UCSD-AML1 (cell line): ENCODE measurements around the gene LRG1.

Experiments
- DNase-seq: peaks from one replicate; lab custom pipeline; 2025; ENCODE audit not compliant: unreplicated experiment; lab: John Stamatoyannopoulos, UW

Gene LRG1, protein sequence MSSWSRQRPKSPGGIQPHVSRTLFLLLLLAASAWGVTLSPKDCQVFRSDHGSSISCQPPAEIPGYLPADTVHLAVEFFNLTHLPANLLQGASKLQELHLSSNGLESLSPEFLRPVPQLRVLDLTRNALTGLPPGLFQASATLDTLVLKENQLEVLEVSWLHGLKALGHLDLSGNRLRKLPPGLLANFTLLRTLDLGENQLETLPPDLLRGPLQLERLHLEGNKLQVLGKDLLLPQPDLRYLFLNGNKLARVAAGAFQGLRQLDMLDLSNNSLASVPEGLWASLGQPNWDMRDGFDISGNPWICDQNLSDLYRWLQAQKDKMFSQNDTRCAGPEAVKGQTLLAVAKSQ

DNA sequence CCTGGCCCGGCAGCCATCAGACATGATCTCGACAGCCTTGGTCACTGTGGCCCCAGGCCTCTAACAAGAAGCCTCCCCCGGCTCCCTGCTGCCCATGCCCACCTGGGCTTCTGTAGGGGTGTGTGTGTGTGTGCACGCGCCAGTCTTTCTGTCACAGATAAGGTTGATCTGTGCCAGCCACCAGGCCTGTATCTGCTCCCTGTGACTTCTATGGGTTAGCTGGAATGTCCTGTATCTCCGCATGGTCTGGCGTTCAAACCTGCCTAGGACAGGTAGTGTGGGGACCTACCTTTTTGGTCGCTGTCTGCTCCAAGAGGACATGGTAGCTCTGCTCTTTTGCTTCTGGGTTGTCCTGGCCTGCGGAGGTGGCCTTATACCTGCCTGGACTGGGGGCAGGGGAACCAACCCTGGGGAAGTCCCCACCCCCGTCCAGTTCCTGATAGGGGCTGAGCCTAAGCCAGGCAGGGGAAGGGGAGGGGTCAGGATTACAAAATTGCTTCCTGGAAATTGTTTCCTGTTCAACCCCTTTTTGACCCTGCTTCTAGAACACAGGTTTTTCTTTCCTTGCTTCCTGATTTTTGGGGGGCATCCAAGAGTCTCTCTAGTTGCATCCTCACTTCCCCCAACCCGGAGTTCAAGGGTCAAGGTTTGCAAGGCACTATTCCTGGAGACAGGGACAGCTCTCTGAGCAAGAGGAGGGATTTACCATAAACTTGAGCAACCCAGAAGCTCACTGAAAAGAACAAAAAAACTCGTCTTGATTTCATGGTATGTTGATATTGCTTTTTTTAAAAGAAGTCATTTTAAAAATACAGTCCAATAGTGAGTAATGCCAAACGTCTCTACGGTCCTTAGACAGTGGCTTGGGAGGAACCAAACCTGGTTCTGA, at the start of gene LRG1:
LRG1 (minus strand) TSS at position 344 of the 889 bp plus-strand sequence; CDS start at position 321, 23 bp downstream.
- DNase-seq, result peak; percentile 73

- no peak for DNase-seq
Measured at GRCh38 chr19:4588291-4588761, 48.5 kb upstream of the LRG1 start.

DNA sequence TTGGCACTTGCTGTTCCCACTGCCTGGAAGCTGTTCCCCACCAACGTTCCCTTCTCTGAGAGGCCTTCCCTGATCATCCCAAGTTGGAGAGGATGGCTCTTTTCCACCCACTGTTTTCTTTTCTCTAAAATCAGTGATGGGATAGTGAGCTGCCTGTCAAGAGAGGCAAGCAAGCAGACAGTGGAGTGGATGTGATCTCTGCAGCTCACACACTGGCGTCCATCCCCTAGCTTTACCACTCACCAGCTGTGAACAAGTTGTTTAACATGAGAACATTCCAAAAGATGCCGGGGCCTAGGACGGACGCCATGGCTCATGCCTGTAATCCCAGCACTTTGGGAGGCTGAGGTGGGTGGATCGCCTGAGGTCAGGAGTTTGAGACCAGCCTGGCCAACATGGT, 47.7 kb upstream of the LRG1 start:
- DNase-seq, result no peak

- DNase-seq, result no peak
Measured at GRCh38 chr19:4586691-4587090, 46.9 kb upstream of the LRG1 start.

GRCh38 chr19:4586245-4586644, 46.4 kb upstream of the LRG1 start:
- no peak for DNase-seq

GRCh38 chr19:4585556-4585955, 45.7 kb upstream of the LRG1 start:
- DNase-seq, result no peak

GRCh38 chr19:4584670-4585460, 45.0 kb upstream of the LRG1 start:
- no peak for DNase-seq

DNA sequence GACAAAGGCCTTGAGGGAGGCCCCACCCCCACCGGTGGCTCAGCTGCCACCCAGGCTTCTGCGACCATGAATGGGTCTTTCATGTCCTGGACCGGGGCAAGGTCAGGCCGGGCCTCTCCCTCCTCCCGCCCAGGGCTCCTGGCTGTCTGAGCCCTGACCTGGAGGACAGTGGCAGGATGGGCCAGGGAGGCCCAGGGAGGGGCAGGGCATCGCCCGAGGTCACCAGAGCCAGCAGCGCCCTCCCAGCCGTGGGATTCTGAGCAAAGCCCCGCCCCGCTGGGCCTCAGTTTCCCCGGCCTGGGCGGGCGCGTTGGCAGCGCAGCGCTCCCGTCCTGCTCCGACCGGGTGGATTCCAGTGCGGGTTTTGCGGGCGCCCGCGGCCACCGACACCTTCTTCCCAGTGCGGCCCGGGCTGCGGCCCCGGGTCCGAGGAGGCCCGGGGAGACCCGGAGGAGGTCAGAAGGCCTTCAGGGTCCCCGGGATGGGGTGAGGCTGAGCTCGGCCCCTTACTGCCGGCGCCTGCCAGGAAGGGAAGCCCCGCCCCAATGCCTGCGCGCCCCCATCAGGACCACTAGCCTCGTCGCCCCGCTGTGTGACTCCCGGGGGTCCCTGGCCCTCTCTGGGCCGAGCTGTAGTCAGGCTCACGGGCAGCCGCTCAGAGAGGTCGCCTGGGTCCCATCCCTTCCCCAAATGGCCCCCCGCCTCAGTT, 44.3 kb upstream of the LRG1 start:
- peak; percentile 35 for DNase-seq

DNA sequence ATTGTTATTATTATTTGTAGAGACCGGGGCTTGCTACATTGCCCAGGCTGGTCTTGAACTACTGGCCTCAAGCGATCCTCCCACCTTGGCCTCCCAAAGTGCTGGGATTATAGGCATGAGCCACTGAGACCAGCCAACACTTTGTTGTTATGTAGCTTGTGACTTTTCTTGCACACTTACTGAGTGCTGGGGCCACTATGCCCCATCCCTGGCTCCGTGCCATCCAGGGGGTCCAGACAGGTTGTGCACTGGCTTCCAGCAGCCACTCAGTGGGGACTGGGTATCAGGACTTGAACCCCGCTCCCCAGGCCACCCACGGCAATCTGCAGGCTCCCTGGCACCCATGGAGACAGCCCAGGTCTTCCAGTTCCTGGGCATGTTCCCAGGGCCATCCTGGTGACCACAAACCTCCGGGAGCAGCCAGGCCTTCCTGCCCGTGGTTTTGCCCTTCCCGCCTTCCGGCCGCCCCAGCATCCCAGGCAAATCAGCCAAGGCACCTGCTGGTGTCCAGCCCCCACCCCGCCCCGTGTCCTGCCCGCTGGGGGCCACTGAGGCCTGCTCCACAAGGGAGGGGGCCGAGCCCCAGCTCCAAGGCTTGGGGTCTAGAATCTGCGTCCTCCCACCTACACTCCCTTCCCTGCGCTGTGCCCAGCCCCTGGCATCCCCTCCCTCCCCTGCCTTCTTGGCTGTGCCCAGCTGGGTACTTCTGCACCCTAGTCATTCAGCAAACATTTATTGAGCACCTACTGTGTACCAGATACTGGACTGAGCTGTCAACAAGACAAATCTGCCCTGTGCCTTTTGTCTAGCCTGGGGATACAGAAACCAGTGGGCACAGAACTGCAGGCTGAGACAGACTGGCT, 43.4 kb upstream of the LRG1 start:
- peak; percentile 38 for DNase-seq

GRCh38 chr19:4581666-4582553, 42.1 kb upstream of the LRG1 start:
- DNase-seq, result peak; percentile 26

GRCh38 chr19:4580961-4581665, 41.3 kb upstream of the LRG1 start:
- DNase-seq, result no peak

DNA sequence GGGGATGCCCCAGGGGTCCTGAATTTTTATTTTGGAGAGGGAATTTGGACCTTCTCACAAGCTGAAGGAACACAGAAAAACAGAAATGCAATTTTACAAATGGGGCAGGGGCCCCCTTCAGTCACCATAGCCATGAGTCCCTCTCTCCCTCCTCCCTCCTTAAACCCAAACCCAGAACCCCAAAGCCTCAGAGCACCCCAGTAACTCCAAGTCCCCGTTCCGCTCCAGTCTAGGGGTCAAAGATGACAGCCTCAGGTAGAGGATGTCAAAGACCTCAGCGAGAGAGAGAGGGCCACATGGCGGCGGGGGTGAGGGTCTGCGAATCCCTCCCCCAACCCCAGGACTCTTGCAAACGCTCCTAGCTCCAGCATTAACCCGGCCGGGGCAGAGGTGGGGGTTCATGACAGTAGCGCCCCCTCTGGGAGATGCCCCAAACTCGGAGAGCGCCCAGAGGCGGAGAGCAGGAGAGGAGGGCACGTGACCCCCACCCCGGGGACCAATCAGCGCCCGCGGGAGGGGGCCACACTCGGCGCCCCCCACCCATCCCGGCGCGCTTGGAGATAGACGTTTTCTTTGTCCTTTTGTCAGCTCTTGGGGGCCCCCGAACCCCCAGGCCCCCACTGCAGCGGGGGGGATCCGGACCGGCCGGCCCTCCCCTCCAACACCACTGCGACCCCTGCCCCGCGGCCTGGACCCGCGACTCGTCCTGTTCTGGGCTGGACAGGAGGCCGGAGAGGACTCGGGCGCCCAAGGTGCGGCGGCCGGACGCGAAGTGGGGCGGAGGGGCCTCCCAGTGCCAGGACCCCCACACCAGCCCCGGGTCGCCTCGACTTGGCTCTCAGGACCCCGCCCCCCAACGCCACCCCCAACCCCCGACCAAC, 40.4 kb upstream of the LRG1 start:
- DNase-seq, result no peak

- no peak for DNase-seq
Measured at GRCh38 chr19:4579389-4579788, 39.6 kb upstream of the LRG1 start.

GRCh38 chr19:4578552-4579248, 38.9 kb upstream of the LRG1 start:
- no peak for DNase-seq

- DNase-seq, result peak; percentile 33
Measured at GRCh38 chr19:4577020-4577782, 37.4 kb upstream of the LRG1 start.
